K562 (cell line): ENCODE results near the gene ARHGAP30. TPM values are rescaled to one million over a fixed set of nuclear protein-coding genes. Genes with fewer than 3 reads are reported as not detected.

Source experiments
- ATAC-seq: fragments of 200-7000 bp; cut with Tn5 transposase; 3 replicates; pipeline ENCODE4 v1.9.1; 2020; ENCODE audit warnings: moderate library complexity
- BruUV-seq: library from RNA; stranded (reverse); fragments of 400-500 nt; replicated peaks from 2 replicates; lab custom pipeline; 2021; lab: Mats Ljungman, UMichigan
- CTCF ChIA-PET: fragments of 300-600 bp; formaldehyde crosslinking; extraction: SDS; loops from one replicate; lab custom pipeline; 2021; ENCODE audit warnings: low intra/inter-chr PET ratio; lab: Yijun Ruan, JAX
- POLR2A ChIA-PET: fragments of 300-600, 350-650 bp; sonication (Branson Sonifier 250); formaldehyde crosslinking; extraction: SDS; loops from one replicate; lab custom pipeline; 2021; ENCODE audit warnings: antibody characterized with exemption, inconsistent platforms; lab: Yijun Ruan, JAX
- DNase-seq, 4 experiments: peaks; one replicate each; pipeline versions ENCODE4 v3.0.0 to v3.0.0-alpha.2; 2011 to 2018; ENCODE audit warnings: low spot score in 3 of 4, mixed read lengths in 3 of 4; ENCODE audit errors: extremely low read depth in 1 of 4
- FAIRE-seq: peaks from 2 replicates; lab custom pipeline; 2011; peaks lifted over from hg19 to GRCh38; lab: Jason Lieb, UNC
- H2AFZ ChIP-seq: 2 replicates; pipeline ENCODE4 v1.6.0; 2011; ENCODE audit warnings: low read depth, low read length, control low read depth, inconsistent platforms
- H3K27ac ChIP-seq: fragments of 200-600 bp; 3 replicates; pipeline ENCODE4 v1.8.0; 2011; ENCODE audit warnings: low read depth, mild to moderate bottlenecking, control low read depth, inconsistent platforms, low read length, moderate library complexity, mixed read lengths; ENCODE audit errors: extremely low read depth
- H3K27me3 ChIP-seq, 2 experiments: fragments of 300-600 bp in 1 of 2; 2 replicates in 1 of 2; 3 replicates in 1 of 2; pipeline versions ENCODE4 v1.6.0 to v1.8.0; 2011; ENCODE audit warnings: inconsistent platforms in 2 of 2, low read length in 2 of 2, mild to moderate bottlenecking in 1 of 2, mixed read lengths in 1 of 2, moderate library complexity in 1 of 2; ENCODE audit not compliant: control insufficient read depth in 2 of 2, insufficient read depth in 2 of 2
- H3K36me3 ChIP-seq: fragments of 300-600 bp; 3 replicates; pipeline ENCODE4 v1.8.0; 2011; ENCODE audit warnings: mild to moderate bottlenecking, low read length, inconsistent platforms; ENCODE audit not compliant: control insufficient read depth, insufficient read depth
- H3K4me1 ChIP-seq, 2 experiments: fragments of 200-600 bp in 1 of 2; replicated peaks in 1 of 2; 2 replicates in 1 of 2; 3 replicates in 1 of 2; pipeline versions ENCODE4 v1.5.1 to v1.8.0; 2011; ENCODE audit warnings: inconsistent platforms in 2 of 2, low read length in 2 of 2, mild to moderate bottlenecking in 1 of 2, mixed read lengths in 1 of 2, moderate library complexity in 1 of 2; ENCODE audit not compliant: control insufficient read depth in 2 of 2, insufficient read depth in 2 of 2
- H3K4me2 ChIP-seq: 2 replicates; pipeline ENCODE4 v1.6.1; 2011; ENCODE audit warnings: low read length, control low read depth, inconsistent platforms, mixed read lengths; ENCODE audit not compliant: insufficient read depth
- H3K4me3 ChIP-seq: fragments of 200-600 bp; sonication (generic), shearing (Covaris generic); 2 replicates; pipeline ENCODE4 v1.5.1; 2016; ENCODE audit warnings: control low read depth, inconsistent platforms
- H3K79me2 ChIP-seq: fragments of 200-600 bp; 3 replicates; pipeline ENCODE4 v1.8.0; 2011; ENCODE audit warnings: low read length, inconsistent platforms; ENCODE audit not compliant: control insufficient read depth, insufficient read depth
- H3K9ac ChIP-seq, 2 experiments: 2 replicates each; pipeline versions ENCODE4 v1.6.0 to v1.6.1; 2011; ENCODE audit warnings: low read depth in 2 of 2, low read length in 2 of 2, control low read depth in 1 of 2, inconsistent platforms in 1 of 2, mild to moderate bottlenecking in 1 of 2, mixed read lengths in 1 of 2; ENCODE audit not compliant: insufficient read depth in 1 of 2
- H3K9me1 ChIP-seq: one replicate; pipeline ENCODE4 v1.6.0; 2011; ENCODE audit warnings: inconsistent platforms, mild to moderate bottlenecking, low read length, moderate library complexity; ENCODE audit not compliant: control insufficient read depth, insufficient read depth
- H3K9me3 ChIP-seq: replicated peaks from 2 replicates; pipeline ENCODE4 v1.5.1; 2011; ENCODE audit warnings: low read depth, low read length, inconsistent platforms; ENCODE audit not compliant: control insufficient read depth, insufficient read depth
- H4K20me1 ChIP-seq: replicated peaks from 2 replicates; pipeline ENCODE4 v1.6.1; 2011; ENCODE audit warnings: low read length, inconsistent platforms, mixed read lengths; ENCODE audit not compliant: control insufficient read depth, insufficient read depth
- GTF2E2 ChIP-seq: fragments of 200-800 bp; sonication (Bioruptor generic); IDR thresholded peaks from 2 replicates; pipeline ENCODE4 v1.6.1; 2016; ENCODE audit warnings: missing genetic modification characterization, missing compliant biosample characterization
- HMG20B ChIP-seq: fragments of 250-450 bp; sonication (Bioruptor Pico); IDR thresholded peaks from 2 replicates; pipeline ENCODE4 v1.5.0; 2021; ENCODE audit warnings: mild to moderate bottlenecking
- MTA1 ChIP-seq: fragments of 450-650 bp; IDR thresholded peaks from 2 replicates; pipeline ENCODE4 v1.6.1; 2017; ENCODE audit warnings: borderline replicate concordance
- NR4A1 ChIP-seq, 2 experiments: fragments of 250-450 bp in 1 of 2; fragments of 450-650 bp in 1 of 2; sonication (Bioruptor Pico) in 1 of 2; IDR thresholded peaks; 2 replicates each; pipeline versions ENCODE4 v1.4.0 to v1.6.1; 2016 to 2020; ENCODE audit warnings: mild to moderate bottlenecking in 2 of 2, missing compliant biosample characterization in 1 of 2, missing genetic modification characterization in 1 of 2, moderate library complexity in 1 of 2
- PKNOX1 ChIP-seq: fragments of 450-650 bp; IDR thresholded peaks from 2 replicates; pipeline ENCODE4 v1.6.1; 2016
- SPI1 ChIP-seq: IDR thresholded peaks from 2 replicates; pipeline ENCODE4 v1.6.1; 2011; ENCODE audit warnings: low read depth, low read length, control low read depth, borderline replicate concordance
- ZBTB40 ChIP-seq, 2 experiments: fragments of 450-650 bp in 1 of 2; sonication (generic) in 1 of 2; formaldehyde crosslinking in 1 of 2; IDR thresholded peaks; 2 replicates each; pipeline versions ENCODE4 v1.7.1 to v1.9.0; 2016 to 2022; ENCODE audit warnings: inconsistent platforms in 1 of 2, mild to moderate bottlenecking in 1 of 2, missing genetic modification reagents in 1 of 2
- ZC3H4 ChIP-seq: sonication (generic); formaldehyde crosslinking; IDR thresholded peaks from 2 replicates; pipeline ENCODE4 v1.9.0; 2021; ENCODE audit warnings: missing genetic modification reagents, borderline replicate concordance
- WGBS: fragments of 100-300 bp; shearing (Covaris generic); methylation state at CpG from one replicate; pipeline ENCODE4 v1.1.6; 2016; ENCODE audit warnings: low coverage, mixed read lengths; ENCODE audit not compliant: insufficient coverage; ENCODE audit errors: missing lambda C conversion rate; 5-methylcytosine and 5-hydroxymethylcytosine counted together
- in situ Hi-C: fragments of 300-500 bp; cut with MboI; formaldehyde crosslinking; loops from 4 replicates; pipeline ENCODE4 v1.15.0; 2018; ENCODE audit warnings: inconsistent platforms, mixed read lengths
- intact Hi-C: fragments of 100-400 bp; cut with micrococcal nuclease; formaldehyde crosslinking; loops from 2 replicates; pipeline ENCODE4 v1.14.2; 2022
- polyA plus RNA-seq, 8 experiments: library from polyadenylated mRNA; depleted of rRNA in 4 of 8; stranded (reverse) in 5 of 8; unstranded in 3 of 8; fragments of >200 nt; fragmentation: Nextera tagmentation in 2 of 8; fragmentation: Illumina TruSeq in 1 of 8; extraction: Ambion mirVana in 2 of 8; extraction: Trizol in 1 of 8; gene quantifications; 2 replicates each; pipeline versions ENCODE4 v1.2.1 to v1.2.3, GENCODE V29; 2011 to 2014; ENCODE audit warnings: inconsistent platforms in 1 of 8, missing spikeins in 1 of 8
- total RNA-seq, 7 experiments: library from RNA; depleted of rRNA in 6 of 7; stranded (reverse); fragments of >200 nt in 6 of 7; fragmentation: Illumina TruSeq in 2 of 7; extraction: Trizol in 2 of 7; gene quantifications; 2 replicates each; pipeline versions ENCODE4 v1.2.1 to v1.2.3, GENCODE V29; 2011 to 2021; ENCODE audit warnings: low replicate concordance in 1 of 7

The ARHGAP30 gene
- total and polyA plus RNA-seq, 9 of the 15 experiments (the other 6 are each of a cell fraction or from before 2014, with no cell fraction given): 0.01 to 0.73 (median 0.12) TPM

GRCh38 chr1:161044908-161045735, 24.6 kb downstream of the ARHGAP30 start:
- no peaks in the 10 kb centered on the region; the same call in 1 of the 2 replicates for H3K9me3 ChIP-seq
- DNase-seq (peak; percentile 73 to 77 (median 74)), ATAC-seq (peak; percentile 77), FAIRE-seq (peak; percentile 88)
- POLR2A ChIA-PET: interaction anchor here (0.6 to 4.1 kb wide), 20 partner anchors 9 to 192 kb away, joined by 3 to 19 read pairs (median 5); partner anchors contain the start of genes ARHGAP30, DEDD, F11R and UFC1
- peaks cover 32% of the 10 kb centered on the region for H3K36me3 ChIP-seq
- TSS peak; percentile 81 for BruUV-seq
- intact Hi-C loops: loop anchor here (1.0 to 2.0 kb wide), 3 partner anchors 31 to 55 kb away; no protein-coding TSS in a partner anchor
- peak overlapping the region; percentile 95 for H3K27ac ChIP-seq
- H4K20me1 ChIP-seq: no peaks in the 10 kb centered on the region
- WGBS: under 1% methylated on average over 48 of the region's 48 CpGs
- no peaks in the 10 kb centered on the region for H3K9me1 ChIP-seq
- peak overlapping the region; percentile 75 for H3K4me3 ChIP-seq
- peak overlapping the region; percentile 87 to 95 for H3K9ac ChIP-seq
- in situ Hi-C loops: no loop called here
- H3K4me2 ChIP-seq: peak overlapping the region; percentile 95
- CTCF ChIA-PET: no interaction called here
- peak overlapping the region; percentile 97 for H2AFZ ChIP-seq
- no peaks in the 10 kb centered on the region for H3K27me3 ChIP-seq
- H3K79me2 ChIP-seq: peaks cover 27% of the 10 kb centered on the region
- H3K4me1 ChIP-seq: peaks cover 10 to 12% of the 10 kb centered on the region in 2 experiments; a peak in 3 of 5 replicates
- TF ChIP-seq ZBTB40 (IDR thresholded peaks at IDR 0.05) (0 out of 2 replicates have a peak, but pooled peaks have one; percentile 55), ZBTB40 (CRISPR knock-in tag; IDR thresholded peaks at IDR 0.05) (no peak), PKNOX1 (peak; percentile 57), GTF2E2 (no peak), SPI1 (peak; percentile 79; the same call in 1 of the 2 replicates), HMG20B (no peak), ZC3H4 (CRISPR knock-in tag) (no peak), MTA1 (0 out of 2 replicates have a peak, but pooled peaks have one; percentile 13), NR4A1 (CRISPR knock-in tag; IDR thresholded peaks at IDR 0.05) (peak; percentile 62; the same call in 1 of the 2 replicates), NR4A1 (tag; IDR thresholded peaks at IDR 0.05) (no peak)
